Kidney (tissue), 14 donors: ENCODE measurements around the gene GALNT1. TPM values are rescaled to one million over a fixed set of nuclear protein-coding genes. Genes with fewer than 3 reads are reported as not detected.

Experiments used
- DNase-seq, 5 donors: peaks; one replicate each; pipeline ENCODE4 v3.0.0-alpha.2; 2013 to 2020
- FAIRE-seq: peaks from 2 replicates; lab custom pipeline; 2012; peaks lifted over from hg19 to GRCh38; lab: Jason Lieb, UNC
- H3K27ac ChIP-seq, 2 donors: one replicate each; pipeline ENCODE4 v1.7.0; 2013; ENCODE audit warnings: low read depth in 2 of 2, low read length in 2 of 2, inconsistent platforms in 1 of 2
- H3K27me3 ChIP-seq: one replicate; pipeline ENCODE4 v1.7.1; 2013; ENCODE audit warnings: low read length, inconsistent platforms; ENCODE audit not compliant: control insufficient read depth, insufficient read depth
- H3K36me3 ChIP-seq, 3 donors: one replicate each; pipeline versions ENCODE4 v1.7.0 to v1.7.1; 2013; ENCODE audit warnings: low read length in 3 of 3, control low read depth in 1 of 3, inconsistent platforms in 1 of 3; ENCODE audit not compliant: insufficient read depth in 3 of 3, control insufficient read depth in 2 of 3
- H3K4me1 ChIP-seq, 3 donors: one replicate each; pipeline versions ENCODE4 v1.7.0 to v1.7.1; 2013; ENCODE audit warnings: low read length in 3 of 3, inconsistent platforms in 1 of 3, low read depth in 1 of 3; ENCODE audit not compliant: control insufficient read depth in 2 of 3, insufficient read depth in 2 of 3
- H3K4me3 ChIP-seq, 3 donors: one replicate each; pipeline versions ENCODE4 v1.7.0 to v1.8.1; 2013; ENCODE audit warnings: low read length in 3 of 3, control low read depth in 1 of 3, inconsistent platforms in 1 of 3
- H3K9ac ChIP-seq, 3 donors: one replicate each; pipeline versions ENCODE4 v1.7.0 to v1.7.1; 2013; ENCODE audit warnings: low read length in 3 of 3, control low read depth in 1 of 3, inconsistent platforms in 1 of 3
- H3K9me3 ChIP-seq, 3 donors: one replicate each; pipeline versions ENCODE4 v1.7.0 to v1.7.1; 2013; ENCODE audit warnings: low read length in 3 of 3, control low read depth in 1 of 3, inconsistent platforms in 1 of 3; ENCODE audit not compliant: control insufficient read depth in 2 of 3, insufficient read depth in 1 of 3
- CTCF ChIP-seq: IDR thresholded peaks from 3 replicates; pipeline ENCODE4 v1.5.1; 2012; ENCODE audit warnings: mild to moderate bottlenecking, moderate library complexity, borderline replicate concordance; ENCODE audit not compliant: insufficient read depth; ENCODE audit errors: extremely low read depth
- intact Hi-C: fragments of 100-400 bp; cut with DNase I; formaldehyde crosslinking; loops from one replicate; pipeline ENCODE4 v1.11.1; 2022
- polyA plus RNA-seq: library from polyadenylated mRNA; stranded (reverse); fragments of 350-450 nt; fragmentation: Illumina TruSeq; extraction: RNeasy Lipid Tissue Mini Kit (QIAGEN cat#74804); gene quantifications from one replicate; pipeline ENCODE4 v1.2.3, GENCODE V29; 2014; ENCODE audit warnings: low read depth, low replicate concordance; ENCODE audit not compliant: insufficient read depth
- total RNA-seq: library from RNA; stranded (reverse); fragmentation: NEBNext Ultra II Directional; extraction: Animal tissue kit (Norgen Biotek cat#: 25700); gene quantifications from one replicate; pipeline ENCODE4 v1.2.1, GENCODE V29; 2021
- donor health status: control.
- donor health status: control.
- donor health status: control.
- donor health status: control.
- donor health status: control.
- donor health status: DM: yes; HTN: yes; CAD: no.
- donor health status: Normal renal cell carcinoma (clear cell type).

Gene GALNT1
- total and polyA plus RNA-seq, 2 donors from 2014 or later = 11.8 to 59.3 TPM

- H3K27ac ChIP-seq = no peak overlapping the region
- no peaks in the 10 kb centered on the region for H3K4me1 ChIP-seq
- DNase-seq = no peak
- H3K4me3 ChIP-seq = no peak overlapping the region
- no peak overlapping the region for H3K9ac ChIP-seq
- no peaks in the 10 kb centered on the region for H3K9me3 ChIP-seq
- no peaks in the 10 kb centered on the region for H3K27me3 ChIP-seq
- no peak for FAIRE-seq
- no peak for TF ChIP-seq CTCF
- no peaks in the 10 kb centered on the region for H3K36me3 ChIP-seq
- intact Hi-C loops = no loop called here
These were observed 92.1 kb downstream of the GALNT1 start for GRCh38 chr18:35673682-35674081.

GRCh38 chr18:35680139-35680551 lies 98.6 kb downstream of the GALNT1 start:
- DNase-seq (no peak), FAIRE-seq (no peak)
- Histone ChIP-seq H3K9me3 (no peaks in the 10 kb centered on the region), H3K4me1 (no peaks in the 10 kb centered on the region), H3K9ac (no peak overlapping the region), H3K36me3 (peaks cover 0 to 5% (median 4%) of the 10 kb centered on the region in 3 donors), H3K27ac (no peak overlapping the region), H3K27me3 (no peaks in the 10 kb centered on the region), H3K4me3 (no peak overlapping the region)
- TF ChIP-seq CTCF = no peak
- intact Hi-C loops = no loop called here

GRCh38 chr18:35682281-35682867 lies 100.8 kb downstream of the GALNT1 start:
- intact Hi-C loops = no loop called here
- Histone ChIP-seq H3K27me3 (no peaks in the 10 kb centered on the region), H3K36me3 (peaks cover 0 to 8% (median 4%) of the 10 kb centered on the region in 3 donors), H3K27ac (no peak overlapping the region), H3K9ac (no peak overlapping the region), H3K4me1 (no peaks in the 10 kb centered on the region), H3K9me3 (no peaks in the 10 kb centered on the region), H3K4me3 (no peak overlapping the region)
- TF ChIP-seq CTCF = no peak
- no peak for FAIRE-seq
- DNase-seq = no peak

- no peak overlapping the region for H3K4me3 ChIP-seq
- intact Hi-C loops = no loop called here
- H3K9me3 ChIP-seq = no peaks in the 10 kb centered on the region
- H3K36me3 ChIP-seq = peaks cover 0 to 8% (median 4%) of the 10 kb centered on the region in 3 donors
- no peak overlapping the region for H3K27ac ChIP-seq
- FAIRE-seq = no peak
- no peaks in the 10 kb centered on the region for H3K27me3 ChIP-seq
- DNase-seq = no peak
- H3K9ac ChIP-seq = no peak overlapping the region
- no peak for TF ChIP-seq CTCF
- H3K4me1 ChIP-seq = no peaks in the 10 kb centered on the region
These were observed 101.5 kb downstream of the GALNT1 start for GRCh38 chr18:35683021-35683420.
